ENCODE measurements around the gene SLC38A11. TPM values are rescaled to one million over a fixed set of nuclear protein-coding genes. Genes with fewer than 3 reads are reported as not detected.
A peak's percentile ranks its signal among the peaks of the same experiment; 100 is the strongest.
"Not testable (repeated sequence)": the region's sequence is repeated elsewhere in the genome, so short reads cannot be mapped to it uniquely, and the experiment has no call there.

The SLC38A11 gene
- total RNA-seq, 1 donor from 2014 or later = not detected

GRCh38 chr2:164993287-164994016 lies 38.1 kb upstream of the SLC38A11 start:
- H3K79me2 ChIP-seq (ENCODE audit: low read depth) = no peaks in the 10 kb centered on the region
- peaks cover 18% of the 10 kb centered on the region for H3K4me1 Mint-ChIP-seq
- H3K4me2 ChIP-seq = no peak overlapping the region
- no peak overlapping the region for H3K4me3 Mint-ChIP-seq
- H3K27me3 ChIP-seq = no peaks in the 10 kb centered on the region
- TF ChIP-seq CTCF (IDR thresholded peaks at IDR 0.05) (no peak), EZH2phosphoT487 (IDR thresholded peaks at IDR 0.05) (no peak), EZH2 (IDR thresholded peaks at IDR 0.05) (no peak)
- H3K36me3 ChIP-seq = no peaks in the 10 kb centered on the region
- H3K9me3 ChIP-seq (ENCODE audit: low read depth) = no peaks in the 10 kb centered on the region
- H3K4me3 ChIP-seq = no peak overlapping the region
- no peak overlapping the region for H3K9ac ChIP-seq
- H3K4me1 ChIP-seq = no peaks in the 10 kb centered on the region
- peak overlapping the region; percentile 8 for H3K27ac Mint-ChIP-seq
- no peaks in the 10 kb centered on the region for H3F3A ChIP-seq (ENCODE audit: low read depth)
- peaks cover 3% of the 10 kb centered on the region for H3K27me3 Mint-ChIP-seq (ENCODE audit: insufficient read depth, low read depth)
- DNase-seq (ENCODE audit: low spot score) = no peak
- no peak overlapping the region for H2AFZ ChIP-seq (replicated peaks)
- H3K9me3 Mint-ChIP-seq = no peaks in the 10 kb centered on the region
- no peak overlapping the region for H3K27ac ChIP-seq
- no peaks in the 10 kb centered on the region for H3K36me3 Mint-ChIP-seq
- H4K20me1 ChIP-seq (ENCODE audit: low read depth) = no peaks in the 10 kb centered on the region

- DNase-seq (ENCODE audit: low spot score) = peak; percentile 81
- no peaks in the 10 kb centered on the region for H3K36me3 ChIP-seq
- no peak overlapping the region for H3K9ac ChIP-seq
- Mint-ChIP-seq H3K36me3 (no peaks in the 10 kb centered on the region), H3K4me1 (peaks cover 18% of the 10 kb centered on the region), H3K27ac (no peak overlapping the region), H3K9me3 (no peaks in the 10 kb centered on the region), H3K4me3 (no peak overlapping the region), H3K27me3 (ENCODE audit: insufficient read depth, low read depth) (peaks cover 3% of the 10 kb centered on the region)
- no peak overlapping the region for H3K27ac ChIP-seq
- TF ChIP-seq CTCF (IDR thresholded peaks at IDR 0.05) (peak; percentile 64), EZH2phosphoT487 (IDR thresholded peaks at IDR 0.05) (no peak)
- H3K79me2 ChIP-seq (ENCODE audit: low read depth) = no peaks in the 10 kb centered on the region
- no peak overlapping the region for H3K4me3 ChIP-seq
- H4K20me1 ChIP-seq (ENCODE audit: low read depth) = no peaks in the 10 kb centered on the region
- no peak overlapping the region for H2AFZ ChIP-seq (replicated peaks)
- H3K9me3 ChIP-seq (ENCODE audit: low read depth) = no peaks in the 10 kb centered on the region
- no peak overlapping the region for H3K4me2 ChIP-seq
- H3K4me1 ChIP-seq = no peaks in the 10 kb centered on the region
- no peaks in the 10 kb centered on the region for H3F3A ChIP-seq (ENCODE audit: low read depth)
- H3K27me3 ChIP-seq = no peaks in the 10 kb centered on the region
Observed at GRCh38 chr2:164992818-164993217, 37.5 kb upstream of the SLC38A11 start.

GRCh38 chr2:164992093-164992454 lies 36.7 kb upstream of the SLC38A11 start:
- not testable (repeated sequence) for H3K36me3 ChIP-seq; H3K79me2 ChIP-seq (ENCODE audit: low read depth); H4K20me1 ChIP-seq (ENCODE audit: low read depth); H3K27me3 Mint-ChIP-seq (ENCODE audit: insufficient read depth, low read depth); H3K9me3 ChIP-seq (ENCODE audit: low read depth); H3K27ac ChIP-seq; H3K9ac ChIP-seq; H3K4me3 ChIP-seq; H3K27me3 ChIP-seq; H3K4me1 ChIP-seq; H3K4me2 ChIP-seq; H3F3A ChIP-seq (ENCODE audit: low read depth); H2AFZ ChIP-seq (replicated peaks); H3K27ac Mint-ChIP-seq; DNase-seq (ENCODE audit: low spot score); H3K9me3 Mint-ChIP-seq; H3K4me3 Mint-ChIP-seq; H3K36me3 Mint-ChIP-seq
- peaks cover 18% of the 10 kb centered on the region for H3K4me1 Mint-ChIP-seq

- H3K9me3 ChIP-seq (ENCODE audit: low read depth); H3K4me3 ChIP-seq; H3K4me2 ChIP-seq; H3F3A ChIP-seq (ENCODE audit: low read depth); H3K27ac Mint-ChIP-seq; H3K27ac ChIP-seq; H3K9ac ChIP-seq; H3K4me3 Mint-ChIP-seq; H2AFZ ChIP-seq (replicated peaks); H3K36me3 Mint-ChIP-seq; H4K20me1 ChIP-seq (ENCODE audit: low read depth); H3K9me3 Mint-ChIP-seq; H3K79me2 ChIP-seq (ENCODE audit: low read depth); DNase-seq (ENCODE audit: low spot score); H3K4me1 ChIP-seq; H3K27me3 Mint-ChIP-seq (ENCODE audit: insufficient read depth, low read depth); H3K27me3 ChIP-seq; H3K36me3 ChIP-seq: not testable (repeated sequence)
- H3K4me1 Mint-ChIP-seq = peaks cover 18% of the 10 kb centered on the region
Observed at GRCh38 chr2:164991361-164992092, 36.2 kb upstream of the SLC38A11 start.

- peak overlapping the region; percentile 11 for H3K27ac Mint-ChIP-seq
- not testable (repeated sequence) for H3K27me3 ChIP-seq; H3K27me3 Mint-ChIP-seq (ENCODE audit: insufficient read depth, low read depth); H2AFZ ChIP-seq (replicated peaks); H3K9me3 ChIP-seq (ENCODE audit: low read depth); DNase-seq (ENCODE audit: low spot score); H3K9me3 Mint-ChIP-seq; H4K20me1 ChIP-seq (ENCODE audit: low read depth); H3F3A ChIP-seq (ENCODE audit: low read depth); H3K27ac ChIP-seq; H3K4me3 Mint-ChIP-seq; H3K4me3 ChIP-seq; H3K36me3 Mint-ChIP-seq; H3K36me3 ChIP-seq; H3K4me2 ChIP-seq; H3K4me1 ChIP-seq; H3K79me2 ChIP-seq (ENCODE audit: low read depth); H3K9ac ChIP-seq
- peaks cover 18% of the 10 kb centered on the region for H3K4me1 Mint-ChIP-seq
Observed at GRCh38 chr2:164990953-164991352, 35.6 kb upstream of the SLC38A11 start.

- not testable (repeated sequence) for H3K4me3 ChIP-seq; H3K9ac ChIP-seq; H3K27me3 ChIP-seq; DNase-seq (ENCODE audit: low spot score); H3K9me3 ChIP-seq (ENCODE audit: low read depth); H3F3A ChIP-seq (ENCODE audit: low read depth); H4K20me1 ChIP-seq (ENCODE audit: low read depth); H3K36me3 ChIP-seq; H3K4me2 ChIP-seq; H3K9me3 Mint-ChIP-seq; H2AFZ ChIP-seq (replicated peaks); H3K27ac ChIP-seq; H3K27me3 Mint-ChIP-seq (ENCODE audit: insufficient read depth, low read depth); H3K27ac Mint-ChIP-seq; H3K4me1 ChIP-seq; H3K36me3 Mint-ChIP-seq; H3K79me2 ChIP-seq (ENCODE audit: low read depth); H3K4me3 Mint-ChIP-seq
- H3K4me1 Mint-ChIP-seq = peaks cover 18% of the 10 kb centered on the region
Observed at GRCh38 chr2:164988805-164989204, 33.5 kb upstream of the SLC38A11 start.
